Islet of Langerhans (tissue), 1 donor: ENCODE data around the gene IRF2.
A peak's percentile ranks its signal among the peaks of the same experiment; 100 is the strongest.
"Not testable (repeated sequence)": the region's sequence is repeated elsewhere in the genome, so short reads cannot be mapped to it uniquely, and the experiment has no call there.

ENCODE experiments used
- FAIRE-seq: peaks from one replicate; lab custom pipeline; 2011; peaks lifted over from hg19 to GRCh38; lab: Jason Lieb, UNC

The IRF2 gene

GRCh38 chr4:184388106-184388505, 86.2 kb downstream of the IRF2 start:
- no peak for FAIRE-seq

- FAIRE-seq = no peak
These were observed 87.0 kb downstream of the IRF2 start for GRCh38 chr4:184387351-184387750.

- FAIRE-seq = no peak
These were observed 88.0 kb downstream of the IRF2 start for GRCh38 chr4:184386271-184386781.

GRCh38 chr4:184385705-184386141, 88.6 kb downstream of the IRF2 start:
- FAIRE-seq = no peak

GRCh38 chr4:184384810-184385557, 89.4 kb downstream of the IRF2 start:
- no peak for FAIRE-seq

- FAIRE-seq = no peak
These were observed 90.1 kb downstream of the IRF2 start for GRCh38 chr4:184384056-184384809.

GRCh38 chr4:184383497-184384055, 90.8 kb downstream of the IRF2 start:
- FAIRE-seq = no peak

- no peak for FAIRE-seq
These were observed 92.0 kb downstream of the IRF2 start for GRCh38 chr4:184382189-184382846.

- no peak for FAIRE-seq
These were observed 93.6 kb downstream of the IRF2 start for GRCh38 chr4:184380707-184381106.

- FAIRE-seq = not testable (repeated sequence)
These were observed 94.1 kb downstream of the IRF2 start for GRCh38 chr4:184380214-184380613.

GRCh38 chr4:184376923-184377322, 97.4 kb downstream of the IRF2 start:
- no peak for FAIRE-seq

- no peak for FAIRE-seq
These were observed 98.1 kb downstream of the IRF2 start for GRCh38 chr4:184376126-184376838.

GRCh38 chr4:184375623-184376022, 98.7 kb downstream of the IRF2 start:
- not testable (repeated sequence) for FAIRE-seq

GRCh38 chr4:184375027-184375426, 99.3 kb downstream of the IRF2 start:
- FAIRE-seq = peak; percentile 47

GRCh38 chr4:184373886-184374405, 100.4 kb downstream of the IRF2 start:
- no peak for FAIRE-seq

GRCh38 chr4:184371390-184371787, 103.0 kb downstream of the IRF2 start:
- FAIRE-seq = no peak

GRCh38 chr4:184370711-184371389, 103.5 kb downstream of the IRF2 start:
- FAIRE-seq = no peak

- no peak for FAIRE-seq
These were observed 104.5 kb downstream of the IRF2 start for GRCh38 chr4:184369871-184370270.

- no peak for FAIRE-seq
These were observed 105.6 kb downstream of the IRF2 start for GRCh38 chr4:184368731-184369130.

- no peak for FAIRE-seq
These were observed 106.1 kb downstream of the IRF2 start for GRCh38 chr4:184368290-184368689.
